H9 (cell line): ENCODE results near the gene NEURL1B. TPM values are rescaled to one million over a fixed set of nuclear protein-coding genes. Genes with fewer than 3 reads are reported as not detected.

ENCODE experiments used
- DNase-seq: peaks from one replicate; pipeline ENCODE4 v3.0.0-alpha.2; 2017
- H2AFZ ChIP-seq: one replicate; pipeline ENCODE4 v1.6.1; 2013; ENCODE audit warnings: mild to moderate bottlenecking, low read length, control low read depth, moderate library complexity
- H2AK5ac ChIP-seq: 2 replicates; pipeline ENCODE4 v1.6.1; 2013; ENCODE audit warnings: low read length, control low read depth, mixed read lengths; ENCODE audit not compliant: insufficient read length
- H2BK120ac ChIP-seq: one replicate; pipeline ENCODE4 v1.6.1; 2013; ENCODE audit warnings: low read depth, mild to moderate bottlenecking, low read length, control low read depth, inconsistent platforms; ENCODE audit not compliant: poor library complexity, severe bottlenecking
- H2BK12ac ChIP-seq: 2 replicates; pipeline ENCODE4 v1.6.1; 2013; ENCODE audit warnings: low read length, control low read depth, mixed read lengths, low read depth; ENCODE audit not compliant: insufficient read length
- H2BK15ac ChIP-seq: 2 replicates; pipeline ENCODE4 v1.6.1; 2013; ENCODE audit warnings: low read depth, low read length, control low read depth
- H2BK20ac ChIP-seq: one replicate; pipeline ENCODE4 v1.6.1; 2013; ENCODE audit warnings: low read depth, mild to moderate bottlenecking, low read length, control low read depth, inconsistent platforms; ENCODE audit not compliant: poor library complexity, severe bottlenecking
- H2BK5ac ChIP-seq: 2 replicates; pipeline ENCODE4 v1.6.1; 2013; ENCODE audit warnings: low read length, control low read depth, mixed read lengths; ENCODE audit not compliant: insufficient read length
- H3K14ac ChIP-seq: 2 replicates; pipeline ENCODE4 v1.6.1; 2013; ENCODE audit warnings: low read length, control low read depth; ENCODE audit not compliant: insufficient read depth
- H3K18ac ChIP-seq: 2 replicates; pipeline ENCODE4 v1.6.1; 2013; ENCODE audit warnings: low read depth, mild to moderate bottlenecking, mixed read lengths, low read length, control low read depth; ENCODE audit not compliant: insufficient read length
- H3K23ac ChIP-seq: 2 replicates; pipeline ENCODE4 v1.6.1; 2013; ENCODE audit warnings: low read length, control low read depth, mixed read lengths, low read depth; ENCODE audit not compliant: insufficient read length
- H3K23me2 ChIP-seq: 2 replicates; pipeline ENCODE4 v1.6.1; 2013; ENCODE audit warnings: low read depth, mild to moderate bottlenecking, mixed read lengths, low read length, control low read depth; ENCODE audit not compliant: insufficient read length, poor library complexity, severe bottlenecking
- H3K27ac ChIP-seq: 2 replicates; pipeline ENCODE4 v1.5.1; 2013; ENCODE audit warnings: low read length, control low read depth, mixed read lengths, low read depth; ENCODE audit not compliant: insufficient read length
- H3K27me3 ChIP-seq: 2 replicates; pipeline ENCODE4 v1.6.1; 2013; ENCODE audit warnings: low read length, control low read depth, inconsistent platforms; ENCODE audit not compliant: insufficient read depth
- H3K4ac ChIP-seq: 2 replicates; pipeline ENCODE4 v1.6.1; 2013; ENCODE audit warnings: low read depth, mild to moderate bottlenecking, control low read depth, inconsistent platforms, low read length, moderate library complexity
- H3K4me1 ChIP-seq: 2 replicates; pipeline ENCODE4 v1.6.1; 2013; ENCODE audit warnings: low read length, control low read depth, inconsistent platforms; ENCODE audit not compliant: insufficient read depth
- H3K4me2 ChIP-seq: 2 replicates; pipeline ENCODE4 v1.6.1; 2013; ENCODE audit warnings: low read length, control low read depth, mixed read lengths; ENCODE audit not compliant: insufficient read length, insufficient read depth
- H3K56ac ChIP-seq: 2 replicates; pipeline ENCODE4 v1.6.1; 2013; ENCODE audit warnings: low read depth, mild to moderate bottlenecking, mixed read lengths, low read length, control low read depth; ENCODE audit not compliant: insufficient read length
- H3K79me1 ChIP-seq: 2 replicates; pipeline ENCODE4 v1.6.1; 2013; ENCODE audit warnings: low read depth, mild to moderate bottlenecking, moderate library complexity, low read length, control low read depth, inconsistent platforms; ENCODE audit not compliant: insufficient read depth, poor library complexity, severe bottlenecking
- H3K79me2 ChIP-seq: 2 replicates; pipeline ENCODE4 v1.6.1; 2013; ENCODE audit warnings: low read length, control low read depth, inconsistent platforms; ENCODE audit not compliant: insufficient read depth
- H3K9ac ChIP-seq: 2 replicates; pipeline ENCODE4 v1.6.1; 2013; ENCODE audit warnings: low read length, control low read depth, mixed read lengths; ENCODE audit not compliant: insufficient read length; ENCODE audit errors: extremely low read depth
- H3K9me3 ChIP-seq: one replicate; pipeline ENCODE4 v1.6.1; 2013; ENCODE audit warnings: low read depth, low read length, inconsistent platforms; ENCODE audit not compliant: control insufficient read depth
- H3T11ph ChIP-seq: one replicate; pipeline ENCODE4 v1.6.1; 2013; ENCODE audit warnings: mild to moderate bottlenecking, low read length, control low read depth, inconsistent platforms
- H4K20me1 ChIP-seq: one replicate; pipeline ENCODE4 v1.6.1; 2013; ENCODE audit not compliant: control insufficient read depth, insufficient read length, insufficient read depth
- H4K5ac ChIP-seq: 2 replicates; pipeline ENCODE4 v1.6.1; 2013; ENCODE audit warnings: low read depth, mild to moderate bottlenecking, mixed read lengths, low read length, control low read depth; ENCODE audit not compliant: insufficient read length
- H4K8ac ChIP-seq: replicated peaks from 2 replicates; pipeline ENCODE4 v1.6.1; 2013; ENCODE audit warnings: low read length, control low read depth, mixed read lengths, low read depth; ENCODE audit not compliant: insufficient read length
- H4K91ac ChIP-seq: 2 replicates; pipeline ENCODE4 v1.6.1; 2013; ENCODE audit warnings: low read depth, mild to moderate bottlenecking, moderate library complexity, mixed read lengths, low read length, control low read depth; ENCODE audit not compliant: insufficient read length
- H3K27ac Mint-ChIP-seq, 3 experiments: 2 replicates in 2 of 3; 3 replicates in 1 of 3; pipeline ENCODE4 v1.8.0; 2020 to 2021; ENCODE audit warnings: mixed read lengths in 3 of 3, mild to moderate bottlenecking in 1 of 3, moderate library complexity in 1 of 3
- H3K27me3 Mint-ChIP-seq: 2 replicates; pipeline ENCODE4 v1.8.0; 2021; ENCODE audit warnings: low read depth, mild to moderate bottlenecking, moderate library complexity, mixed read lengths
- H3K36me3 Mint-ChIP-seq, 3 experiments: 2 replicates in 2 of 3; 3 replicates in 1 of 3; pipeline ENCODE4 v1.8.0; 2020 to 2021; ENCODE audit warnings: low read depth in 3 of 3, mixed read lengths in 3 of 3; ENCODE audit not compliant: insufficient read depth in 1 of 3
- H3K4me1 Mint-ChIP-seq, 2 experiments: 2 replicates each; pipeline ENCODE4 v1.8.0; 2020; ENCODE audit warnings: mixed read lengths in 2 of 2
- H3K4me3 Mint-ChIP-seq, 2 experiments: 2 replicates in 1 of 2; 3 replicates in 1 of 2; pipeline ENCODE4 v1.8.0; 2020 to 2021; ENCODE audit warnings: mild to moderate bottlenecking in 2 of 2, mixed read lengths in 2 of 2, moderate library complexity in 1 of 2
- H3K9me3 Mint-ChIP-seq, 2 experiments: 2 replicates in 1 of 2; 3 replicates in 1 of 2; pipeline ENCODE4 v1.8.0; 2020; ENCODE audit warnings: mild to moderate bottlenecking in 2 of 2, mixed read lengths in 2 of 2, moderate library complexity in 1 of 2
- CTCF ChIP-seq: fragments of 200-600 bp; sonication (generic); conservative IDR thresholded peaks from 3 replicates; pipeline ENCODE4 v1.8.0; 2021; ENCODE audit warnings: antibody characterized with exemption, mild to moderate bottlenecking
- WGBS: extraction: QIAGEN DNeasy Blood & Tissue Kit; methylation state at CpG from one replicate; pipeline ENCODE4 v1.1.7; 2013; ENCODE audit warnings: missing lambda C conversion rate, low lambda C conversion rate, mixed read lengths; ENCODE audit not compliant: insufficient read length; ENCODE audit errors: extremely low coverage; 5-methylcytosine and 5-hydroxymethylcytosine counted together
- total RNA-seq: library from RNA; stranded (reverse); gene quantifications from 2 replicates; pipeline ENCODE4 v1.2.1, GENCODE V29; 2021

Gene NEURL1B
- total RNA-seq, 1 experiment from 2014 or later = 3.6 TPM

- H3K27me3 ChIP-seq = no peaks in the 10 kb centered on the region
- no peak overlapping the region for H4K5ac ChIP-seq
- no peak overlapping the region for H3K14ac ChIP-seq
- no peak overlapping the region for H2BK20ac ChIP-seq
- peaks cover 40 to 45% of the 10 kb centered on the region in 2 experiments for H3K4me1 Mint-ChIP-seq
- H4K91ac ChIP-seq = no peak overlapping the region
- H2BK120ac ChIP-seq = no peak overlapping the region
- no peaks in the 10 kb centered on the region for H3K9me3 ChIP-seq
- no peak overlapping the region for H3T11ph ChIP-seq
- H3K4me1 ChIP-seq = peaks cover 11% of the 10 kb centered on the region; the same call in 1 of the 2 replicates
- no peak overlapping the region for H3K9ac ChIP-seq
- no peak for TF ChIP-seq CTCF
- H3K27me3 Mint-ChIP-seq = peaks cover 10% of the 10 kb centered on the region
- no peak overlapping the region for H4K8ac ChIP-seq
- no peaks in the 10 kb centered on the region; a peak in 1 of 7 replicates for H3K36me3 Mint-ChIP-seq
- H3K79me2 ChIP-seq = no peaks in the 10 kb centered on the region
- no peak overlapping the region for H3K4me3 Mint-ChIP-seq
- WGBS = no CpG with 5 or more reads among the region's 6 CpGs
- no peak overlapping the region for H2AK5ac ChIP-seq
- DNase-seq = peak; percentile 29
- no peaks in the 10 kb centered on the region for H3K9me3 Mint-ChIP-seq
- no peak overlapping the region for H2BK15ac ChIP-seq
- H2AFZ ChIP-seq = no peak overlapping the region
- no peaks in the 10 kb centered on the region for H3K79me1 ChIP-seq
- no peaks in the 10 kb centered on the region for H4K20me1 ChIP-seq
- H3K4me2 ChIP-seq = no peak overlapping the region
- no peak overlapping the region for H3K18ac ChIP-seq
- no peak overlapping the region for H3K27ac ChIP-seq
- no peak overlapping the region; a peak in 1 of 7 replicates for H3K27ac Mint-ChIP-seq
- no peak overlapping the region for H3K56ac ChIP-seq
- no peak overlapping the region for H3K23ac ChIP-seq
- no peaks in the 10 kb centered on the region for H3K23me2 ChIP-seq
- H2BK5ac ChIP-seq = no peak overlapping the region
- H3K4ac ChIP-seq = no peak overlapping the region
- H2BK12ac ChIP-seq = no peak overlapping the region
Observed at GRCh38 chr5:172630986-172631385, 10.1 kb upstream of the NEURL1B start.
